GM12878 (cell line): ENCODE results near the gene RPGRIP1L. TPM values are rescaled to one million over a fixed set of nuclear protein-coding genes. Genes with fewer than 3 reads are reported as not detected.

Experiments
- ATAC-seq: fragments of 200-7000 bp; cut with Tn5 transposase; 3 replicates; pipeline ENCODE4 v1.9.1; 2020; ENCODE audit warnings: mild to moderate bottlenecking, moderate library complexity
- BruUV-seq: library from RNA; stranded (reverse); fragments of 400-500 nt; replicated peaks from 2 replicates; lab custom pipeline; 2021; lab: Mats Ljungman, UMichigan
- CTCF ChIA-PET: fragments of 300-600 bp; sonication (Branson Sonifier 250); formaldehyde crosslinking; extraction: SDS; loops from one replicate; lab custom pipeline; 2021; ENCODE audit warnings: inconsistent platforms; lab: Yijun Ruan, JAX
- POLR2A ChIA-PET: fragments of 350-600 bp; formaldehyde crosslinking; extraction: SDS; loops from one replicate; lab custom pipeline; 2021; ENCODE audit warnings: inconsistent platforms; lab: Charles Lee
- RAD21 ChIA-PET: fragments of 300-600 bp; sonication (Branson Sonifier 250); formaldehyde crosslinking; loops from one replicate; lab custom pipeline; 2023; ENCODE audit warnings: antibody characterized with exemption; ENCODE audit not compliant: unreplicated experiment; lab: Charles Lee
- SMC1A ChIA-PET: fragments of 300-600 bp; sonication (Branson Sonifier 250); formaldehyde crosslinking; loops from one replicate; lab custom pipeline; 2023; ENCODE audit not compliant: unreplicated experiment, uncharacterized antibody; lab: Charles Lee
- DNase-seq: peaks from one replicate; pipeline ENCODE4 v3.0.0-alpha.2; 2011; ENCODE audit warnings: low read depth, low spot score
- FAIRE-seq: peaks from 3 replicates; lab custom pipeline; 2011; peaks lifted over from hg19 to GRCh38; lab: Jason Lieb, UNC
- H2AFZ ChIP-seq: 2 replicates; pipeline ENCODE4 v1.6.0; 2011; ENCODE audit warnings: low read depth, low read length, control low read depth; ENCODE audit not compliant: control insufficient read depth
- H3K27ac ChIP-seq: 2 replicates; pipeline ENCODE4 v1.5.1; 2011; ENCODE audit warnings: control low read depth; ENCODE audit not compliant: control insufficient read depth, insufficient read depth
- H3K27me3 ChIP-seq, 2 experiments: replicated peaks in 1 of 2; 2 replicates each; pipeline versions ENCODE4 v1.6.0 to v1.6.1; 2011; ENCODE audit warnings: low read length in 1 of 2; ENCODE audit not compliant: control insufficient read depth in 2 of 2, insufficient read depth in 2 of 2
- H3K36me3 ChIP-seq, 2 experiments: 2 replicates each; pipeline ENCODE4 v1.5.1; 2011; ENCODE audit warnings: low read length in 1 of 2; ENCODE audit not compliant: control insufficient read depth in 2 of 2, insufficient read depth in 2 of 2
- H3K4me1 ChIP-seq: 2 replicates; pipeline ENCODE4 v1.6.1; 2011; ENCODE audit warnings: mild to moderate bottlenecking, low read length, moderate library complexity, mixed read lengths; ENCODE audit not compliant: control insufficient read depth, insufficient read depth
- H3K4me2 ChIP-seq: 2 replicates; pipeline ENCODE4 v1.6.0; 2011; ENCODE audit warnings: control low read depth; ENCODE audit not compliant: control insufficient read depth, insufficient read depth
- H3K4me3 ChIP-seq: fragments of 200-600 bp; sonication (generic); 2 replicates; pipeline ENCODE4 v1.5.1; 2016
- H3K79me2 ChIP-seq: 2 replicates; pipeline ENCODE4 v1.6.0; 2011; ENCODE audit warnings: low read length; ENCODE audit not compliant: control insufficient read depth, insufficient read depth
- H3K9ac ChIP-seq: 2 replicates; pipeline ENCODE4 v1.8.0; 2011; ENCODE audit warnings: low read length, control low read depth, mixed read lengths; ENCODE audit not compliant: control insufficient read depth, insufficient read depth
- H3K9me3 ChIP-seq: replicated peaks from 3 replicates; pipeline ENCODE4 v1.5.1; 2011; ENCODE audit warnings: mild to moderate bottlenecking, low read length; ENCODE audit not compliant: control insufficient read depth, insufficient read depth
- H4K20me1 ChIP-seq: 2 replicates; pipeline ENCODE4 v1.6.0; 2011; ENCODE audit not compliant: control insufficient read depth, insufficient read depth
- BACH1 ChIP-seq: fragments of 450-650 bp; IDR thresholded peaks from 2 replicates; pipeline ENCODE4 v1.6.1; 2017; ENCODE audit warnings: mild to moderate bottlenecking, borderline replicate concordance
- BHLHE40 ChIP-seq, 2 experiments: fragments of 450-650 bp in 1 of 2; IDR thresholded peaks; 2 replicates each; pipeline ENCODE4 v1.6.1; 2011 to 2017; ENCODE audit warnings: low read depth in 2 of 2, borderline replicate concordance in 1 of 2, improper control_type of control experiment in 1 of 2, low read length in 1 of 2, mild to moderate bottlenecking in 1 of 2
- EGR1 ChIP-seq, 2 experiments: IDR thresholded peaks; 1 replicate in 1 of 2; 2 replicates in 1 of 2; pipeline ENCODE4 v1.6.1; 2011 to 2012; ENCODE audit warnings: low read depth in 2 of 2, low read length in 2 of 2, borderline replicate concordance in 1 of 2, mild to moderate bottlenecking in 1 of 2, moderate library complexity in 1 of 2
- HDAC2 ChIP-seq: fragments of 200-600 bp; sonication (generic); IDR thresholded peaks from 2 replicates; pipeline ENCODE4 v1.6.1; 2017
- HDAC6 ChIP-seq: fragments of 200-600 bp; sonication (generic); IDR thresholded peaks from one replicate; pipeline ENCODE4 v1.8.0; 2017; ENCODE audit warnings: antibody characterized with exemption; ENCODE audit not compliant: unreplicated experiment
- IKZF1 ChIP-seq: fragments of 450-650 bp; conservative IDR thresholded peaks from 2 replicates; pipeline ENCODE4 v1.6.1; 2017; ENCODE audit warnings: antibody characterized with exemption, mild to moderate bottlenecking
- KAT2A ChIP-seq: conservative IDR thresholded peaks from 2 replicates; pipeline ENCODE4 v1.6.1; 2011; ENCODE audit warnings: low read depth, low read length; ENCODE audit not compliant: control insufficient read depth
- MEF2A ChIP-seq: IDR thresholded peaks from 2 replicates; pipeline ENCODE4 v1.6.1; 2011; ENCODE audit warnings: low read depth, mild to moderate bottlenecking, low read length, moderate library complexity; ENCODE audit not compliant: insufficient read depth
- MYB ChIP-seq: fragments of 150-350 bp; IDR thresholded peaks from 2 replicates; pipeline ENCODE4 v1.6.1; 2014; ENCODE audit warnings: mild to moderate bottlenecking, low read depth, low read length, borderline replicate concordance
- POLR2AphosphoS2 ChIP-seq: IDR thresholded peaks from 2 replicates; pipeline ENCODE4 v1.6.1; 2011; ENCODE audit warnings: low read depth, mild to moderate bottlenecking, low read length, improper control_type of control experiment, moderate library complexity
- POLR2AphosphoS5 ChIP-seq: IDR thresholded peaks from 2 replicates; pipeline ENCODE4 v1.6.1; 2011; ENCODE audit warnings: mild to moderate bottlenecking, low read length, inconsistent platforms
- RBBP5 ChIP-seq: fragments of 200-600 bp; sonication (generic); conservative IDR thresholded peaks from 2 replicates; pipeline ENCODE4 v1.6.1; 2016
- RFX5 ChIP-seq: IDR thresholded peaks from 2 replicates; pipeline ENCODE4 v1.6.1; 2011; ENCODE audit warnings: low read depth, low read length, improper control_type of control experiment
- SPI1 ChIP-seq: IDR thresholded peaks from 2 replicates; pipeline ENCODE4 v1.6.1; 2011; ENCODE audit warnings: low read depth, mild to moderate bottlenecking, low read length, moderate library complexity, borderline replicate concordance; ENCODE audit not compliant: insufficient read depth
- in situ Hi-C: fragments of 300-500 bp; cut with MboI; formaldehyde crosslinking; loops from 9 replicates; pipeline ENCODE4 v1.14.3; 2018; ENCODE audit warnings: mixed read lengths
- intact Hi-C: fragments of 100-400 bp; cut with micrococcal nuclease; formaldehyde crosslinking; loops from one replicate; pipeline ENCODE4 v1.14.2; 2022; ENCODE audit not compliant: unreplicated experiment
- polyA plus RNA-seq, 11 experiments: library from polyadenylated mRNA; depleted of rRNA in 4 of 11; unstranded in 6 of 11; stranded (reverse) in 5 of 11; fragments of >200 nt; fragmentation: Nextera tagmentation in 4 of 11; fragmentation: Illumina TruSeq in 1 of 11; extraction: Ambion mirVana in 4 of 11; extraction: Trizol in 1 of 11; gene quantifications; 1 replicate in 1 of 11; 2 replicates in 10 of 11; pipeline versions ENCODE4 v1.2.1 to v1.2.3, GENCODE V29; 2011 to 2016; ENCODE audit warnings: inconsistent platforms in 2 of 11, missing spikeins in 2 of 11, low read depth in 1 of 11
- total RNA-seq, 4 experiments: library from RNA; depleted of rRNA in 3 of 4; stranded (reverse); fragments of >200 nt in 3 of 4; fragmentation: Illumina TruSeq in 1 of 4; extraction: Trizol in 1 of 4; gene quantifications; 2 replicates each; pipeline versions ENCODE4 v1.2.1 to v1.2.3, GENCODE V29; 2013 to 2021
- TF ChIP-seq, protein P1 (sequence below): IDR thresholded peaks from 2 replicates; pipeline ENCODE4 v1.6.1; 2011; ENCODE audit warnings: low read depth, mild to moderate bottlenecking, low read length, moderate library complexity, borderline replicate concordance; ENCODE audit errors: extremely low read depth
- TF ChIP-seq, protein P2 (sequence below): fragments of 450-650 bp; conservative IDR thresholded peaks from 2 replicates; pipeline ENCODE4 v1.6.1; 2017; ENCODE audit warnings: mild to moderate bottlenecking, moderate library complexity
- TF ChIP-seq, protein P3 (sequence below): IDR thresholded peaks from 2 replicates; pipeline ENCODE4 v1.6.1; 2012; ENCODE audit warnings: low read depth, low read length, improper control_type of control experiment
- TF ChIP-seq, protein P4 (sequence below): IDR thresholded peaks from 2 replicates; pipeline ENCODE4 v1.6.1; 2011; ENCODE audit warnings: borderline replicate concordance, low read depth, mild to moderate bottlenecking, moderate library complexity, mixed read lengths, low read length; ENCODE audit not compliant: insufficient read depth; ENCODE audit errors: extremely low read length
- TF ChIP-seq, protein P5 (sequence below): fragments of 450-650 bp; IDR thresholded peaks from 2 replicates; pipeline ENCODE4 v1.6.1; 2016; ENCODE audit warnings: mild to moderate bottlenecking

Gene RPGRIP1L
- total and polyA plus RNA-seq, 10 of the 15 experiments (the other 5 are each of a cell fraction or from before 2014, with no cell fraction given): 3.5 to 9.6 (median 4.4) TPM

DNA sequence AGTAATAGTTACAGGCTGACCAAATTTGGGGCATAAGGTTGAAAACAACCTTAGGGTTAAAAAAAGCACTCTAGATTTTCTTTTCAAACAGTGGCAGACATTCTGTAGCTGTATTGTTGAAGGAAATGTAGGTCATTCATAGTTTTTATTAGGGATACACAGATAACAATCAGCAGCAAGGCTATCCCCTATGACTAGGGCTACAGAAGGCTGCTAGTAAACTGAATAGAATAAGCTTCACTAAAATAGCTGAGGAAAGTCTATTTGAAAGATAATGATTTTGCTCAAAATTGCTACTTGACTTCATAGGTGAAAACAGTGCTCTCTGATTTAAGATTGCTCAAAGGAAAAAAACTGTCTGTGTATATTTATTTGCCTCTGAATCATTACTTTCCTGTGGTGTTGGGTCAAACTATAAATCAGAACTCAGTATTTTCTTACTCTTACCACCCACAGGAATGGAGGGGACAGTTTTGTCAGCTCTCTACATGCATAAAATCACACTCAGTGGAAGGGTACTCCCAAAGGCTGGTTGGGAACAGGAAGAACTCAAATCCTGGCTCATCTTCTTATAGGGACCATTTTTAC is 24.8 kb downstream of the RPGRIP1L start:
- Histone ChIP-seq H3K4me1 (no peaks in the 10 kb centered on the region), H3K4me3 (no peak overlapping the region), H3K9ac (no peak overlapping the region), H3K27me3 (no peaks in the 10 kb centered on the region), H3K36me3 (no peaks in the 10 kb centered on the region), H3K27ac (no peak overlapping the region), H4K20me1 (no peaks in the 10 kb centered on the region), H3K79me2 (no peaks in the 10 kb centered on the region), H3K4me2 (no peak overlapping the region), H3K9me3 (no peaks in the 10 kb centered on the region), H2AFZ (no peak overlapping the region)
- BruUV-seq: no TSS peak
- RAD21 ChIA-PET: no interaction called here
- FAIRE-seq: no peak
- SMC1A ChIA-PET: no interaction called here
- ATAC-seq: no peak
- intact Hi-C loops (no loop called here), in situ Hi-C loops (no loop called here)
- no peak for DNase-seq
- CTCF ChIA-PET: no interaction called here
- POLR2A ChIA-PET: interaction anchor here (0.7 kb wide), 1 partner anchor 245 kb away, joined by 3 read pairs; the partner anchor contains the start of gene RBL2
- TF ChIP-seq, protein P1, sequence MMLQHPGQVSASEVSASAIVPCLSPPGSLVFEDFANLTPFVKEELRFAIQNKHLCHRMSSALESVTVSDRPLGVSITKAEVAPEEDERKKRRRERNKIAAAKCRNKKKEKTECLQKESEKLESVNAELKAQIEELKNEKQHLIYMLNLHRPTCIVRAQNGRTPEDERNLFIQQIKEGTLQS: no peak
- TF ChIP-seq POLR2AphosphoS2: no peak
- no peak for TF ChIP-seq RBBP5
- TF ChIP-seq BHLHE40 (IDR thresholded peaks at IDR 0.05; ENCODE audit: borderline replicate concordance in 1 of 2, low read depth in 2 of 2, low read length in 1 of 2): no peak
- TF ChIP-seq, protein P2, sequence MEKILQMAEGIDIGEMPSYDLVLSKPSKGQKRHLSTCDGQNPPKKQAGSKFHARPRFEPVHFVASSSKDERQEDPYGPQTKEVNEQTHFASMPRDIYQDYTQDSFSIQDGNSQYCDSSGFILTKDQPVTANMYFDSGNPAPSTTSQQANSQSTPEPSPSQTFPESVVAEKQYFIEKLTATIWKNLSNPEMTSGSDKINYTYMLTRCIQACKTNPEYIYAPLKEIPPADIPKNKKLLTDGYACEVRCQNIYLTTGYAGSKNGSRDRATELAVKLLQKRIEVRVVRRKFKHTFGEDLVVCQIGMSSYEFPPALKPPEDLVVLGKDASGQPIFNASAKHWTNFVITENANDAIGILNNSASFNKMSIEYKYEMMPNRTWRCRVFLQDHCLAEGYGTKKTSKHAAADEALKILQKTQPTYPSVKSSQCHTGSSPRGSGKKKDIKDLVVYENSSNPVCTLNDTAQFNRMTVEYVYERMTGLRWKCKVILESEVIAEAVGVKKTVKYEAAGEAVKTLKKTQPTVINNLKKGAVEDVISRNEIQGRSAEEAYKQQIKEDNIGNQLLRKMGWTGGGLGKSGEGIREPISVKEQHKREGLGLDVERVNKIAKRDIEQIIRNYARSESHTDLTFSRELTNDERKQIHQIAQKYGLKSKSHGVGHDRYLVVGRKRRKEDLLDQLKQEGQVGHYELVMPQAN: no peak
- no peak for TF ChIP-seq EGR1 (IDR thresholded peaks at IDR 0.05; ENCODE audit: borderline replicate concordance in 1 of 2, low read depth in 2 of 2, low read length in 2 of 2)
- TF ChIP-seq HDAC6: no peak
- TF ChIP-seq BACH1: no peak
- TF ChIP-seq HDAC2: no peak
- TF ChIP-seq, protein P3, sequence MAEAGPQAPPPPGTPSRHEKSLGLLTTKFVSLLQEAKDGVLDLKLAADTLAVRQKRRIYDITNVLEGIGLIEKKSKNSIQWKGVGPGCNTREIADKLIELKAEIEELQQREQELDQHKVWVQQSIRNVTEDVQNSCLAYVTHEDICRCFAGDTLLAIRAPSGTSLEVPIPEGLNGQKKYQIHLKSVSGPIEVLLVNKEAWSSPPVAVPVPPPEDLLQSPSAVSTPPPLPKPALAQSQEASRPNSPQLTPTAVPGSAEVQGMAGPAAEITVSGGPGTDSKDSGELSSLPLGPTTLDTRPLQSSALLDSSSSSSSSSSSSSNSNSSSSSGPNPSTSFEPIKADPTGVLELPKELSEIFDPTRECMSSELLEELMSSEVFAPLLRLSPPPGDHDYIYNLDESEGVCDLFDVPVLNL: no peak
- no peak for TF ChIP-seq RFX5
- TF ChIP-seq KAT2A: no peak
- TF ChIP-seq POLR2AphosphoS5: no peak
- no peak for TF ChIP-seq SPI1
- TF ChIP-seq, protein P4, sequence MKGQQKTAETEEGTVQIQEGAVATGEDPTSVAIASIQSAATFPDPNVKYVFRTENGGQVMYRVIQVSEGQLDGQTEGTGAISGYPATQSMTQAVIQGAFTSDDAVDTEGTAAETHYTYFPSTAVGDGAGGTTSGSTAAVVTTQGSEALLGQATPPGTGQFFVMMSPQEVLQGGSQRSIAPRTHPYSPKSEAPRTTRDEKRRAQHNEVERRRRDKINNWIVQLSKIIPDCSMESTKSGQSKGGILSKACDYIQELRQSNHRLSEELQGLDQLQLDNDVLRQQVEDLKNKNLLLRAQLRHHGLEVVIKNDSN: no peak
- no peak for TF ChIP-seq IKZF1
- TF ChIP-seq, protein P5, sequence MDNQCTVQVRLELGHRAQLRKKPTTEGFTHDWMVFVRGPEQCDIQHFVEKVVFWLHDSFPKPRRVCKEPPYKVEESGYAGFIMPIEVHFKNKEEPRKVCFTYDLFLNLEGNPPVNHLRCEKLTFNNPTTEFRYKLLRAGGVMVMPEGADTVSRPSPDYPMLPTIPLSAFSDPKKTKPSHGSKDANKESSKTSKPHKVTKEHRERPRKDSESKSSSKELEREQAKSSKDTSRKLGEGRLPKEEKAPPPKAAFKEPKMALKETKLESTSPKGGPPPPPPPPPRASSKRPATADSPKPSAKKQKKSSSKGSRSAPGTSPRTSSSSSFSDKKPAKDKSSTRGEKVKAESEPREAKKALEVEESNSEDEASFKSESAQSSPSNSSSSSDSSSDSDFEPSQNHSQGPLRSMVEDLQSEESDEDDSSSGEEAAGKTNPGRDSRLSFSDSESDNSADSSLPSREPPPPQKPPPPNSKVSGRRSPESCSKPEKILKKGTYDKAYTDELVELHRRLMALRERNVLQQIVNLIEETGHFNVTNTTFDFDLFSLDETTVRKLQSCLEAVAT: no peak
- no peak for TF ChIP-seq MYB
- no peak for TF ChIP-seq MEF2A
